22Rv1 (cell line): ENCODE results near the gene SPAG17.

Source experiments
- ZFX ChIP-seq: fragments of 450-650 bp; IDR thresholded peaks from 2 replicates; pipeline ENCODE4 v1.6.1; 2017; ENCODE audit warnings: antibody characterized with exemption, borderline replicate concordance
- TF ChIP-seq, protein P1 (sequence below): fragments of 450-650 bp; IDR thresholded peaks from 2 replicates; pipeline ENCODE4 v1.5.1; 2017; ENCODE audit warnings: mild to moderate bottlenecking

DNA sequence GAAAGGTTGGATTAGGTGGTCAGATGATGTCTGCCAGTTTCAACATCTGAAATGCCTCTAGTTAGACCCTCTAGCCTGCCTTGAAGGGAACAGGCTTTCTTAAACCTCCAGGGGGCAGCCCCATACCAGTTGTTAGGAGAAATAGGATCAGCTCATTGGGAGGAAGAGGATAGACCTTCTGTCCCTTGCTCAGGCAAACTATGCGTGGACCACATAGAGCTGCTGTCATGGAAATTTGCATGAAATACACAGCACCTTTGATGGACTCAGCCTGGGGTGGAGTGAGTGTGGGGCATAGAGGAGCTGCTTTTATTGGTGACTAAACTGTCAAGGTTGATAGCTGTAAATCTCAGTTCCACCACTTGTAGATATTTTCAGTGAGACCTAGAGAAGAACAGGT is 38.4 kb upstream of the SPAG17 start:
- TF ChIP-seq, protein P1, sequence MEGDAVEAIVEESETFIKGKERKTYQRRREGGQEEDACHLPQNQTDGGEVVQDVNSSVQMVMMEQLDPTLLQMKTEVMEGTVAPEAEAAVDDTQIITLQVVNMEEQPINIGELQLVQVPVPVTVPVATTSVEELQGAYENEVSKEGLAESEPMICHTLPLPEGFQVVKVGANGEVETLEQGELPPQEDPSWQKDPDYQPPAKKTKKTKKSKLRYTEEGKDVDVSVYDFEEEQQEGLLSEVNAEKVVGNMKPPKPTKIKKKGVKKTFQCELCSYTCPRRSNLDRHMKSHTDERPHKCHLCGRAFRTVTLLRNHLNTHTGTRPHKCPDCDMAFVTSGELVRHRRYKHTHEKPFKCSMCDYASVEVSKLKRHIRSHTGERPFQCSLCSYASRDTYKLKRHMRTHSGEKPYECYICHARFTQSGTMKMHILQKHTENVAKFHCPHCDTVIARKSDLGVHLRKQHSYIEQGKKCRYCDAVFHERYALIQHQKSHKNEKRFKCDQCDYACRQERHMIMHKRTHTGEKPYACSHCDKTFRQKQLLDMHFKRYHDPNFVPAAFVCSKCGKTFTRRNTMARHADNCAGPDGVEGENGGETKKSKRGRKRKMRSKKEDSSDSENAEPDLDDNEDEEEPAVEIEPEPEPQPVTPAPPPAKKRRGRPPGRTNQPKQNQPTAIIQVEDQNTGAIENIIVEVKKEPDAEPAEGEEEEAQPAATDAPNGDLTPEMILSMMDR: peak; percentile 28
- TF ChIP-seq ZFX: no peak
